H1 (cell line): ENCODE measurements around the gene CUX1. TPM values are rescaled to one million over a fixed set of nuclear protein-coding genes. Genes with fewer than 3 reads are reported as not detected.

Experiments used
- CTCF ChIA-PET: fragments of 300-600 bp; sonication (Branson Sonifier 250); formaldehyde crosslinking; loops from one replicate; lab custom pipeline; 2021; ENCODE audit not compliant: partially characterized antibody; lab: Charles Lee
- POLR2A ChIA-PET: fragments of 300-600 bp; sonication (Branson Sonifier 250); formaldehyde crosslinking; loops from one replicate; lab custom pipeline; 2021; ENCODE audit warnings: inconsistent platforms; ENCODE audit not compliant: partially characterized antibody; lab: Charles Lee
- DNase-seq, 2 experiments: peaks; one replicate each; pipeline versions ENCODE4 v3.0.0 to v3.0.0-alpha.2; 2010 to 2022; ENCODE audit warnings: low spot score in 2 of 2, low read depth in 1 of 2, mixed read lengths in 1 of 2
- FAIRE-seq: peaks from 2 replicates; lab custom pipeline; 2011; peaks lifted over from hg19 to GRCh38; lab: Jason Lieb, UNC
- H2AFZ ChIP-seq: 2 replicates; pipeline ENCODE4 v1.8.1; 2012; ENCODE audit warnings: low read length, inconsistent platforms
- H2AK5ac ChIP-seq: 2 replicates; pipeline ENCODE4 v1.6.1; 2013; ENCODE audit warnings: low read depth, low read length
- H2BK120ac ChIP-seq: replicated peaks from 2 replicates; pipeline ENCODE3; 2013; ENCODE audit warnings: low read depth, low read length, inconsistent platforms
- H2BK12ac ChIP-seq: 2 replicates; pipeline ENCODE4 v1.6.1; 2013; ENCODE audit warnings: low read depth, low read length
- H2BK15ac ChIP-seq: 2 replicates; pipeline ENCODE4 v1.6.1; 2013; ENCODE audit warnings: low read length
- H2BK20ac ChIP-seq: 2 replicates; pipeline ENCODE4 v1.6.1; 2013; ENCODE audit warnings: low read length
- H2BK5ac ChIP-seq: 2 replicates; pipeline ENCODE4 v1.6.1; 2013; ENCODE audit warnings: low read depth, low read length
- H3K14ac ChIP-seq: 2 replicates; pipeline ENCODE4 v1.6.1; 2013; ENCODE audit warnings: inconsistent platforms; ENCODE audit not compliant: insufficient read length
- H3K18ac ChIP-seq: 2 replicates; pipeline ENCODE4 v1.6.1; 2013; ENCODE audit warnings: low read length; ENCODE audit errors: extremely low read depth
- H3K23ac ChIP-seq: 2 replicates; pipeline ENCODE4 v1.6.1; 2013; ENCODE audit warnings: inconsistent platforms; ENCODE audit not compliant: insufficient read length
- H3K23me2 ChIP-seq: 2 replicates; pipeline ENCODE4 v1.6.1; 2013; ENCODE audit warnings: low read depth, low read length
- H3K27ac ChIP-seq: 2 replicates; pipeline ENCODE4 v1.6.1; 2011; ENCODE audit warnings: low read depth, low read length, inconsistent platforms
- H3K27me3 ChIP-seq, 4 experiments: replicated peaks in 1 of 4; 1 replicate in 1 of 4; 2 replicates in 3 of 4; pipeline versions ENCODE4 v1.6.1 to v1.8.1; 2011 to 2013; ENCODE audit warnings: low read length in 3 of 4, mild to moderate bottlenecking in 3 of 4, inconsistent platforms in 2 of 4, mixed read lengths in 2 of 4, moderate library complexity in 1 of 4; ENCODE audit not compliant: control insufficient read depth in 3 of 4, insufficient read depth in 3 of 4; ENCODE audit errors: extremely low read depth in 1 of 4
- H3K36me3 ChIP-seq, 4 experiments: 2 replicates each; pipeline versions ENCODE4 v1.6.1 to v1.8.1; 2011 to 2013; ENCODE audit warnings: mild to moderate bottlenecking in 4 of 4, low read length in 3 of 4, moderate library complexity in 2 of 4, control low read depth in 1 of 4, inconsistent platforms in 1 of 4; ENCODE audit not compliant: insufficient read depth in 4 of 4, control insufficient read depth in 2 of 4
- H3K4ac ChIP-seq: replicated peaks from 2 replicates; pipeline ENCODE3; 2013; ENCODE audit warnings: low read length, low read depth, mixed read lengths, inconsistent platforms; ENCODE audit not compliant: insufficient read length
- H3K4me1 ChIP-seq, 4 experiments: replicated peaks in 1 of 4; 1 replicate in 1 of 4; 2 replicates in 3 of 4; pipeline versions ENCODE4 v1.6.1 to v1.8.1; 2011 to 2013; ENCODE audit warnings: low read length in 3 of 4, inconsistent platforms in 2 of 4, mixed read lengths in 1 of 4; ENCODE audit not compliant: insufficient read depth in 4 of 4, control insufficient read depth in 3 of 4
- H3K4me2 ChIP-seq, 2 experiments: 2 replicates each; pipeline versions ENCODE4 v1.6.1 to v1.8.1; 2011 to 2013; ENCODE audit warnings: low read depth in 2 of 2, low read length in 2 of 2, control low read depth in 1 of 2, inconsistent platforms in 1 of 2, mild to moderate bottlenecking in 1 of 2; ENCODE audit not compliant: insufficient read depth in 1 of 2
- H3K4me3 ChIP-seq, 4 experiments: fragments of 200-600, 300-600 bp in 1 of 4; sonication (generic), shearing (Covaris generic), sonication (Bioruptor Twin) in 1 of 4; 2 replicates each; pipeline versions ENCODE4 v1.5.1 to v1.8.1; 2011 to 2016; ENCODE audit warnings: low read length in 4 of 4, low read depth in 3 of 4, control low read depth in 2 of 4, inconsistent platforms in 2 of 4, mild to moderate bottlenecking in 2 of 4, mixed read lengths in 1 of 4, moderate library complexity in 1 of 4; ENCODE audit not compliant: insufficient read depth in 2 of 4; ENCODE audit errors: extremely low read depth in 1 of 4
- H3K56ac ChIP-seq: replicated peaks from 2 replicates; pipeline ENCODE3; 2013; ENCODE audit warnings: low read depth, mild to moderate bottlenecking, mixed read lengths, low read length, inconsistent platforms; ENCODE audit not compliant: insufficient read length
- H3K79me1 ChIP-seq: 2 replicates; pipeline ENCODE4 v1.6.1; 2013; ENCODE audit warnings: low read depth, low read length, control low read depth
- H3K79me2 ChIP-seq, 2 experiments: 2 replicates each; pipeline versions ENCODE4 v1.6.1 to v1.8.1; 2012 to 2013; ENCODE audit warnings: low read length in 2 of 2, mild to moderate bottlenecking in 2 of 2, inconsistent platforms in 1 of 2; ENCODE audit not compliant: insufficient read depth in 2 of 2, control insufficient read depth in 1 of 2
- H3K9ac ChIP-seq, 4 experiments: replicated peaks in 1 of 4; 1 replicate in 1 of 4; 2 replicates in 3 of 4; pipeline versions ENCODE4 v1.6.1 to v1.8.1; 2011 to 2013; ENCODE audit warnings: low read depth in 3 of 4, low read length in 3 of 4, control low read depth in 2 of 4, mild to moderate bottlenecking in 2 of 4, moderate library complexity in 2 of 4, inconsistent platforms in 1 of 4; ENCODE audit errors: extremely low read depth in 1 of 4
- H3K9me3 ChIP-seq, 2 experiments: 2 replicates each; pipeline versions ENCODE4 v1.6.1 to v1.8.1; 2012 to 2013; ENCODE audit warnings: mild to moderate bottlenecking in 2 of 2, moderate library complexity in 2 of 2, control low read depth in 1 of 2, inconsistent platforms in 1 of 2, low read depth in 1 of 2, low read length in 1 of 2, mixed read lengths in 1 of 2; ENCODE audit not compliant: insufficient read depth in 2 of 2
- H4K20me1 ChIP-seq, 2 experiments: replicated peaks in 1 of 2; 2 replicates each; pipeline versions ENCODE3 to v1.8.1; 2011 to 2013; ENCODE audit warnings: inconsistent platforms in 2 of 2, low read length in 2 of 2, mild to moderate bottlenecking in 1 of 2; ENCODE audit not compliant: insufficient read depth in 2 of 2, control insufficient read depth in 1 of 2
- H4K5ac ChIP-seq: 2 replicates; pipeline ENCODE4 v1.6.1; 2013; ENCODE audit warnings: low read length, low read depth, mixed read lengths, inconsistent platforms; ENCODE audit not compliant: insufficient read length
- H4K8ac ChIP-seq: 2 replicates; pipeline ENCODE4 v1.8.0; 2013; ENCODE audit warnings: mild to moderate bottlenecking, moderate library complexity, low read length, inconsistent platforms; ENCODE audit not compliant: insufficient read depth; ENCODE audit errors: extremely low read depth
- H4K91ac ChIP-seq: replicated peaks from 2 replicates; pipeline ENCODE3; 2013; ENCODE audit warnings: low read length, mixed read lengths, inconsistent platforms; ENCODE audit not compliant: insufficient read length
- ASH2L ChIP-seq: fragments of 200-600, 300-600 bp; sonication (generic); IDR thresholded peaks from one replicate; pipeline ENCODE4 v1.7.1; 2017; ENCODE audit warnings: low read length
- CEBPB ChIP-seq: IDR thresholded peaks from 2 replicates; pipeline ENCODE4 v1.6.1; 2012; ENCODE audit warnings: low read depth, low read length
- FOSL1 ChIP-seq: IDR thresholded peaks from 2 replicates; pipeline ENCODE4 v1.6.1; 2011; ENCODE audit warnings: mild to moderate bottlenecking, low read depth, low read length, moderate library complexity; ENCODE audit not compliant: insufficient read depth
- KDM5A ChIP-seq: fragments of 200-600 bp; IDR thresholded peaks from 2 replicates; pipeline ENCODE4 v1.7.1; 2012; ENCODE audit warnings: mild to moderate bottlenecking, low read length, inconsistent platforms, mixed read lengths
- PHF8 ChIP-seq: fragments of 200-600 bp; sonication (generic); conservative IDR thresholded peaks from 2 replicates; pipeline ENCODE4 v1.7.1; 2012; ENCODE audit warnings: low read depth, mild to moderate bottlenecking, inconsistent platforms, low read length, moderate library complexity
- POLR2A ChIP-seq, 2 experiments: IDR thresholded peaks; 1 replicate in 1 of 2; 2 replicates in 1 of 2; pipeline ENCODE4 v1.6.1; 2011; ENCODE audit warnings: low read depth in 2 of 2, low read length in 2 of 2, mild to moderate bottlenecking in 2 of 2; ENCODE audit errors: control extremely low read depth in 1 of 2
- SIRT6 ChIP-seq: IDR thresholded peaks from one replicate; pipeline ENCODE4 v1.7.1; 2012; ENCODE audit warnings: low read length, inconsistent platforms
- SP2 ChIP-seq: IDR thresholded peaks from 2 replicates; pipeline ENCODE4 v1.6.1; 2012; ENCODE audit warnings: mild to moderate bottlenecking, low read length, inconsistent platforms
- SP4 ChIP-seq: IDR thresholded peaks from 2 replicates; pipeline ENCODE4 v1.6.1; 2012; ENCODE audit warnings: low read length, inconsistent platforms
- SRF ChIP-seq: IDR thresholded peaks from 2 replicates; pipeline ENCODE4 v1.6.1; 2011; ENCODE audit warnings: mild to moderate bottlenecking, low read depth, low read length, moderate library complexity
- TAF7 ChIP-seq: optimal IDR thresholded peaks from 2 replicates; pipeline ENCODE3; 2011; ENCODE audit warnings: low read depth, mild to moderate bottlenecking, inconsistent platforms, low read length, moderate library complexity, borderline replicate concordance
- TBP ChIP-seq: IDR thresholded peaks from 2 replicates; pipeline ENCODE4 v1.6.1; 2011; ENCODE audit warnings: low read depth, low read length, improper control_type of control experiment
- TEAD4 ChIP-seq: IDR thresholded peaks from 2 replicates; pipeline ENCODE4 v1.6.1; 2012; ENCODE audit warnings: low read depth, low read length, inconsistent platforms, mixed read lengths
- USF2 ChIP-seq: IDR thresholded peaks from 2 replicates; pipeline ENCODE4 v1.6.1; 2011; ENCODE audit warnings: low read length, improper control_type of control experiment
- YY1 ChIP-seq: IDR thresholded peaks from 2 replicates; pipeline ENCODE4 v1.6.1; 2011; ENCODE audit warnings: low read depth, mild to moderate bottlenecking, low read length
- WGBS, 2 experiments: shearing (Covaris generic) in 1 of 2; methylation state at CpG; one replicate each; pipeline versions ENCODE4 v1.1.6 to v1.1.7; 2013 to 2015; ENCODE audit warnings: low lambda C conversion rate in 2 of 2, mixed read lengths in 2 of 2, inconsistent platforms in 1 of 2, low coverage in 1 of 2, missing lambda C conversion rate in 1 of 2; ENCODE audit not compliant: insufficient replicate concordance in 2 of 2, insufficient coverage in 1 of 2, insufficient read length in 1 of 2; ENCODE audit errors: extremely low coverage in 1 of 2, missing lambda C conversion rate in 1 of 2; 5-methylcytosine and 5-hydroxymethylcytosine counted together
- polyA plus RNA-seq, 7 experiments: library from polyadenylated mRNA; depleted of rRNA in 3 of 7; stranded (reverse) in 5 of 7; unstranded in 2 of 7; fragments of >200 nt in 5 of 7; fragments of 200-250 nt in 2 of 7; gene quantifications; 1 replicate in 5 of 7; 2 replicates in 1 of 7; 4 replicates in 1 of 7; pipeline versions ENCODE4 v1.2.1 to v1.2.3, GENCODE V29; 2011 to 2013; ENCODE audit warnings: missing spikeins in 2 of 7, mixed read lengths in 2 of 7
- total RNA-seq: library from RNA; stranded (reverse); fragmentation: NEBNext Ultra II Directional; extraction: Animal tissue kit (Norgen Biotek cat#: 25700); gene quantifications from 2 replicates; pipeline ENCODE4 v1.2.1, GENCODE V29; 2021

CUX1 gene
- total and polyA plus RNA-seq, 2 of the 8 experiments (the other 6 are each of a cell fraction or from before 2014, with no cell fraction given), result 21.6 to 65.9 TPM

GRCh38 chr7:101864039-101864438 is 46.6 kb downstream of the CUX1 start:
- H2BK15ac ChIP-seq, result no peak overlapping the region
- H3K14ac ChIP-seq, result no peak overlapping the region
- peaks cover 16 to 31% (median 25%) of the 10 kb centered on the region in 4 experiments for H3K4me1 ChIP-seq
- H4K5ac ChIP-seq, result no peak overlapping the region
- WGBS, 2 experiments, result 83% methylated on average over 4 of the region's 4 CpGs; no CpG with 5 or more reads in 1 of the 2 experiments
- no peak overlapping the region for H2BK5ac ChIP-seq
- peaks cover 19 to 95% of the 10 kb centered on the region in 2 experiments for H3K79me2 ChIP-seq
- no peak for DNase-seq
- no peak overlapping the region for H3K9ac ChIP-seq
- no peak overlapping the region for H3K4ac ChIP-seq
- H3K27ac ChIP-seq, result no peak overlapping the region
- no peak for FAIRE-seq
- no peak overlapping the region for H2BK20ac ChIP-seq
- no peak overlapping the region for H3K23ac ChIP-seq
- ChIA-PET CTCF (interaction anchor here (0.9 to 1.5 kb wide), 6 partner anchors 14 to 321 kb away, joined by 3 to 4 read pairs (median 4); partner anchors contain the start of gene CUX1), POLR2A (no interaction called here)
- TF ChIP-seq POLR2A (IDR thresholded peaks at IDR 0.05; ENCODE audit: control extremely low read depth in 1 of 2, low read depth in 2 of 2, low read length in 2 of 2) (no peak), PHF8 (no peak), SP2 (no peak), YY1 (no peak), TAF7 (no peak), TEAD4 (no peak), SP4 (no peak), SRF (no peak), KDM5A (no peak), USF2 (no peak), SIRT6 (no peak), ASH2L (no peak), TBP (no peak), FOSL1 (no peak), CEBPB (no peak)
- H2BK120ac ChIP-seq, result no peak overlapping the region
- H3K4me2 ChIP-seq, result no peak overlapping the region
- H2AK5ac ChIP-seq, result no peak overlapping the region
- H3K36me3 ChIP-seq, result no peaks in the 10 kb centered on the region; a peak in 1 of 8 replicates
- H4K20me1 ChIP-seq, result peaks cover 18 to 25% of the 10 kb centered on the region in 2 experiments
- no peaks in the 10 kb centered on the region for H3K23me2 ChIP-seq
- no peak overlapping the region for H4K8ac ChIP-seq
- H4K91ac ChIP-seq, result no peak overlapping the region
- H3K4me3 ChIP-seq, result no peak overlapping the region
- peaks cover 26% of the 10 kb centered on the region for H3K79me1 ChIP-seq
- no peak overlapping the region for H3K18ac ChIP-seq
- no peak overlapping the region for H3K56ac ChIP-seq
- H3K27me3 ChIP-seq, result no peaks in the 10 kb centered on the region
- no peaks in the 10 kb centered on the region for H3K9me3 ChIP-seq
- H2BK12ac ChIP-seq, result no peak overlapping the region
- H2AFZ ChIP-seq, result no peak overlapping the region
